Endothelial cell of umbilical vein (primary cell): ENCODE results near the gene JUND.

Source experiments
- EZH2 ChIP-seq: IDR thresholded peaks from 2 replicates; pipeline ENCODE4 v1.6.1; 2012; ENCODE audit warnings: borderline replicate concordance, low read depth, mild to moderate bottlenecking, moderate library complexity, low read length, inconsistent platforms; ENCODE audit not compliant: severe bottlenecking
- MYC ChIP-seq: IDR thresholded peaks from one replicate; pipeline ENCODE4 v1.6.1; 2011; ENCODE audit warnings: mild to moderate bottlenecking, low read depth, low read length
- POLR2A ChIP-seq: IDR thresholded peaks from 2 replicates; pipeline ENCODE4 v1.6.1; 2012; ENCODE audit warnings: low read depth, mild to moderate bottlenecking, control low read depth, low read length
- TF ChIP-seq, protein P1 (sequence below), 2 donors: IDR thresholded peaks; 1 replicate in 1 of 2; 2 replicates in 1 of 2; pipeline ENCODE4 v1.5.1; 2011; ENCODE audit warnings: low read length in 2 of 2, mild to moderate bottlenecking in 2 of 2, moderate library complexity in 2 of 2, control low read depth in 1 of 2, inconsistent platforms in 1 of 2, low read depth in 1 of 2; ENCODE audit not compliant: insufficient read depth in 1 of 2; ENCODE audit errors: extremely low read depth in 1 of 2

DNA sequence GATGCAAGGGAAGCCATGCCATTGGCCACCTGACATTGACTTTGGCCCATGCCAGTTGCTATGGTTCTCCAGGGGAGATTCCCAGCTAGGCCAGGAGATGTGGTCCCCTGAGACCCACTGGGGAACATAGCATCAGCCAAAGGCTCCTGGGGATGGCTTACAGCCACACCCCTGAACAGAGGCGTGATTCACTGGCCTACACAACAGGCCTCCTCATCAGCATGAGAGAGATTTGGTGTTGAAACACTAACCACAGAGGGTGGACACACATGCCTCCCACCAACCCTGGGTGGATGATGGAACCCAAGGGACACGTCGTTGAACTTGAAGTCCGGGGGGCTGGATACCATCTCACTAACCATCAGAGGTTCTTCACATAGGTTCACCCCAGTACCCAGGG lies 21.5 kb downstream of the JUND start:
- TF ChIP-seq POLR2A (no peak), EZH2 (no peak), MYC (no peak)
- TF ChIP-seq, protein P1, sequence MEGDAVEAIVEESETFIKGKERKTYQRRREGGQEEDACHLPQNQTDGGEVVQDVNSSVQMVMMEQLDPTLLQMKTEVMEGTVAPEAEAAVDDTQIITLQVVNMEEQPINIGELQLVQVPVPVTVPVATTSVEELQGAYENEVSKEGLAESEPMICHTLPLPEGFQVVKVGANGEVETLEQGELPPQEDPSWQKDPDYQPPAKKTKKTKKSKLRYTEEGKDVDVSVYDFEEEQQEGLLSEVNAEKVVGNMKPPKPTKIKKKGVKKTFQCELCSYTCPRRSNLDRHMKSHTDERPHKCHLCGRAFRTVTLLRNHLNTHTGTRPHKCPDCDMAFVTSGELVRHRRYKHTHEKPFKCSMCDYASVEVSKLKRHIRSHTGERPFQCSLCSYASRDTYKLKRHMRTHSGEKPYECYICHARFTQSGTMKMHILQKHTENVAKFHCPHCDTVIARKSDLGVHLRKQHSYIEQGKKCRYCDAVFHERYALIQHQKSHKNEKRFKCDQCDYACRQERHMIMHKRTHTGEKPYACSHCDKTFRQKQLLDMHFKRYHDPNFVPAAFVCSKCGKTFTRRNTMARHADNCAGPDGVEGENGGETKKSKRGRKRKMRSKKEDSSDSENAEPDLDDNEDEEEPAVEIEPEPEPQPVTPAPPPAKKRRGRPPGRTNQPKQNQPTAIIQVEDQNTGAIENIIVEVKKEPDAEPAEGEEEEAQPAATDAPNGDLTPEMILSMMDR (IDR thresholded peaks at IDR 0.05; ENCODE audit: extremely low read depth in 1 of 2, insufficient read depth in 1 of 2, low read depth in 1 of 2, low read length in 2 of 2): no peak
